ENCODE results near the gene LRRC14B.
"Not testable (repeated sequence)": the region's sequence is repeated elsewhere in the genome, so short reads cannot be mapped to it uniquely, and the experiment has no call there.

LRRC14B gene

DNA sequence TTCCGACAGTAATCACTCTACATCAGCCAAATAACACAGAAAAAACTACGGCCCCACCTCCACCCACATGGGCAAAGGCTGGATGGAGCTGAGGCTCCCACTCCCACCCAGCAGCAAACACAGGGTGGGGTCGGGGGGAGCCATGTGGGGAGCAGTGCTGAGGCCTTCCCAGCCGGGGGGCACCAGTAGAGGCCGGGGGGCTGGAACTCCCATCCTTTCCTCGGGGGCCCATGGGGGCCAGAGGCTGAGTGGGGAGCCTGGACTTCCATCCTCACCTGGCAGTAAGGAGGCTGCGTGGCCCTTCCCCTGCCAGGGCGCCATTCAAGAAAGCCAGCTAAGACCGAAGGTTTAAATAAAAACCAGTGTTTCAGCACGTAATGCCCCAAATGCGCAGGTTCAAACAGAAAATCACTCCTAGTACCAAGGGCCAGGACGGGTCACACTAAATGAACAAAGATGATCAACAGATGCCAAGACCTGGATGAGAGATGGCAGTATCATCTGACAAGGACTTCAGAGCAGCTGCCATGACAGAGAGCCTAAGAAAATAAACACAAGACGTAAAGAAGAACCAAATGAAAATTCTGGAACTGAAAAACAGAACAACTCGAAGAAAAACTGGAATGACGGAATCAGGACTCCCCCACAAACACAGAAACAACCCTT is 17.3 kb downstream of the LRRC14B start:
- DNase-seq = no peak

DNA sequence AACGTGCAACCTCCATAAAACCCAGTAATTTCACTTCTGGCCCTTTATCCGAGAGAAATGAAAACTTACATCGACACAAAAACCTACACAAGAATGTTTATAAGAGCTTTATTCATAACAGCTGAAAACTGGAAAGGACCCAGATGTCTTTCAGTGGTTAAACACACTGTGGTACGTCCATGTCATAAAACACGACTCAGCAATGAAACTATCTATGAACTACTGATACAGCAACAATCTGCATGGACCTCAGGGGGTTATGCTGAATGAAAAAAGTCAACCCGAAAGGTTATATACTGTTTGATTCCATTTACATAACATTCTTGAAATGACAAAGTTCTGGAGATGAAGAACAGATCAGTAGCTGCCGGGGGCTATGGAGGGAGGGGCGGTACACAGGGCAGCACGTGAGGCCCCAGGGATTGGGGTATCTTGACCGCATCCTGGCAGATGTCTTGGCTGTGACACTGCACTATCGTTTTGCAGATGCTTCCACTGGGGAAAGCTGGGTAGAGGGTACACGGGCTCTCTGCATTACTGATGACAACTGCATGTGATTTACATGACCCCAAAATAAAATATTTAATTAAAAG is 22.6 kb downstream of the LRRC14B start:
- DNase-seq = no peak

DNA sequence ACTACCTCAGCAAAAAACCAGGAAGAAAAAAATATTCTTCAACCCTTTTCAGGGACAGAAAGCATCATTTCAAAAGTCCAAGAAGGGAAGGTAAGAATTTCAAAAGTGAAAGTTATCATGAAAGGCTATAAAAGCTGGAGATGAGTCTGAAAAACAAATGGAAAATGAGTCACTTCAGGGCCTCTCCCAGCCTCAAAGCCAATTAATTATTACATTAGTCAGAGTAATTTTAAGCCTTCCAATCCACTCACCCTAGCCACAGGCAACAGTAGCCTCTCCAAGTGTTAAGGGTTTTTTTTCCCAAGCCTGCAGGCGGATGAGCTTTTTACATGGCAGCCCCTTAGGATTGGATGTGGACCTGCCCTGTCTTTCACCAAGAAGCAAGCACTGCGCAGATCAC is 24.0 kb downstream of the LRRC14B start:
- DNase-seq = not testable (repeated sequence)

DNA sequence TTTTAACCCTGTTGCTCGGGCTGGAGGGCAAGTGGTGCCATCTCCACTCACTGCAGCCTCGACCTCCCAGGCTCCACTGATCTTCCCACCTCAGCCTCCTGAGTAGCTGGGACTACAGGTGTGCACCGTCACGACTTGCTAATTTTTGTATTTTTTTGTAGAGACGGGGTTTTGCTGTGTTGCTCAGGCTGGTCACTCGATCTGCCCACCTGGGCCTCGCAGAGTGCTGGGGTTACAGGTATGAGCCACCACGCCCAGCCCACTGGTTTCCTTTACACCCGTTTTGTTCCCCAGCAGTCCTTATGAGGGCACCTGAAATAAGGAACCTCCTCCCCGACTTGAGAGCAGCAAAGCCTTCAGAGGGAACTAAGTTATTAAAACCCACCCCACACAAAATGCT is 24.8 kb downstream of the LRRC14B start:
- DNase-seq = not testable (repeated sequence)

DNA sequence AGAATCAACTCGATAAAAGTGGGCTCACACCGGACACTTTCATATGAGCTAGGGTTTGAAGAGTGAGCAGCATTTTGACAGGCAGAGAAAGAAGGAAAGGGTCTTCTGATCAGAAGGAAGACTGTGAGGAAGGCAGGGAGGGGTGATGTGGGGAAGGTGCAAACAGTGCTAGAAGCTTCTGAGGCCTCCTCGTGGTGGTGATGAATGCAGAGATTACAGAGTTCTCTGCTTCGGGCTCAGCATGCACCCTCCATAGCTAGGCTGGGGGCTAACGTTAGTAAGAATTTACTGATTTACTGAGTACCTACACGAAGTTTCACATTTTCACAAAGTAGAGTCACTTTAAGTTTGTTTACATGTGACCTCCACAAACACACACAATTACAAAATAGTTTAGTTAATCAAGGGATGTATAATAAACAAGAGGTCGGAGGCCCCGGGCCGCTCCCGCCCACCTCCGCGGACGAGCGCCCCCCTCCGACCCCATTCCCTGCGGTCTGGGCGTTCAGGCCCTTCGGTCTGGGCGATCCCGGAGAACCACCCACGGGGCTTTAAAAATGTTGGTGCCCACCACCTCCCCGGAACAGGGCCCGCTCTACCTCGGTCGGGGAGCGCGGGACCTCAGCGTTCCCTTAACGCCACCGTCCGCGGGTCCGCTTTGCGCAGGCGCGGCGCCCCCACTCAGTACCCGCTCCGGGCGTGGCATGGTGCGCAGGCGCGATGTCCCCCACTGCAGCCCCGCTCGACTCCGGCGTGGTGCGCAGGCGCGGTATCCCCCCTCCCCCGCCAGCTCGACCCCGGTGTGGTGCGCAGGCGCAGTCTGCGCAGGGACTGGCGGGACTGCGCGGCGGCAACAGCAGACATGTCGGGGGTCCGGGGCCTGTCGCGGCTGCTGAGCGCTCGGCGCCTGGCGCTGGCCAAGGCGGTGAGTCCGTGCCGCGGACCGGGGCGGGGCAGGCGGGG is 26.5 kb downstream of the LRRC14B start, which contains the start of the genes CCDC127 and SDHA:
Gene CCDC127 (minus strand): TSS at position 660 of the 963 bp plus-strand sequence. CDS start 1,304 bp downstream, outside the sequence.
Gene SDHA (plus strand): TSS at position 827 of the 963 bp plus-strand sequence. CDS start 36 bp downstream, at position 863.
- DNase-seq = peak; percentile 97

DNA sequence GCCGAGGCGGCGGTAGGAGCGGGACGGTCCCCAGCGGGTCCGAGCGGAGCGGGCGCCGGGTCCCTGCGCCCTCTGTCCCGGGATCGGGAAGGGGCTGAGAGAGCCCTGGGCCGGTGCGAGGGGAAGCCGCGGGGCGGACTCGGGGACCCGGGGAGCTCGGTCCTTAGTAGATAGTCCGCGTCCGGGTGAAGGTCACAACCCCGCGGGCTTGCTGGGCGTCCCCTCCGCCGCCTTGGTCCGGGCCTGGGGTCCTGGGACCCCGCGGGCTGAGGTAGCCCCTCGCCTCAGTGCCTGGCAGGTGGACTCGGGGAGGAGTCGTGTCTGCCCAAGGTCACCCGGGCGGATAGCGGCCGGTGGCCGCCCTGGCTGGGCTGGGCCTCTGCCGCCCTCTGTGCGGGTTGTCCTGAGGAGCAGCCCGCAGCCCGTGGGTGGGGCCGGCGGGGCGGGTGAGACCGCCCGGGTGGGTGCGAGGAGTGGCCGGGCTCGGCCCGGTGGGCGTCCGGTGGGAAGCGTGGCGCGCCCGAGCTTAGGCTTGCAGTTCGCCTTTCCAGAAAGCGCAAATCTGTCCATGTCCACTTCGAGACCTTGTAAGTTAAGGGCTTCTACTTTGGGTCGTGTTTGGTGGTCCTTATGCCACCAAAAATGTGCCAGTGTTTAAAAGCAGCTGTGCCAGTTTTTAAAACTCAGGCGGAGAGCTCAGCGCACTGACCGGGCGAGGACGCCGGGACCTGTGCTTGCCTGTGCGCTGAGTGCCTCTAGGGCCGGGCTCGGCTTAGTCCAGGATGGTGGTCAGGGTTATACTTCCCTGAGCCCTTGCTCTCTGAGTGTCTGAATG is 27.4 kb downstream of the LRRC14B start:
- DNase-seq = no peak

DNA sequence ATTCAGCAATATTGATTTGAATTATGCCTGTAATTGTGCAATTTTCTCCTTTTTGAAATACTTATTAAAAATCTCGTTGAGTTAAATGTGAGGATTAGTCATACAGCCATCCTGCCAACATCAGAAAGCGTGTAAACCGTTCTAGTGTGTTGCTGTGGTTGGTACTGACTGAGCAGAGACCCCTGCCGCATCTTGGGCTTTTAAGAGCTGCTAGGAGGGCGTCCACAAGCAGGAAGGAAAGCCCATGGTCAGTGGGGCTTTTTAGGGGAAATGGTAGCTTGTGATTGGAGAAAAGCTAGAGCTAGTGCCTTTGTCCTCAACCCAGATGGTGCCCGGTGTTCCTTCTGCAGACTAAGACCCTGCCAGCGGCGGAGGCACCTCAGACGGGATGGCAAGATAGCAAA is 28.2 kb downstream of the LRRC14B start:
- DNase-seq = peak; percentile 13

DNA sequence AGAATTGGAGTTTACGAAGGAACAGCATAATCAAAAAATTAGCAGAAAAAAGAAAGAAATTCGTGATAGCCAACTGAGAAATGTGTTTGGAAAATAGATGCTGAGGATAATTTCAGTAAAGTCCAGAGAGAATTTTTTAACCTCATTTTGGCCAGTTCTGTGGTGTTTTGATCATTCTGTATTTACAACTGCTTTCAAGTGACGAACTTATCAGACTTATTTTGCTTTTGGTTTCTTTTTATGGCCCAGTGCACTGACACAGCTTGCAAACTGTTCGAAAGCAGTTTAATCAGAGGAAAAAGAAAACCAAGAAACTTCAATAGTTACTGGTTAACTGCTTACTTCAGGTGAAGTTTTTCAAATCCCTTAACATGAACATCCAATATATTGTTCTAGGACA is 28.7 kb downstream of the LRRC14B start:
- peak; percentile 35 for DNase-seq

DNA sequence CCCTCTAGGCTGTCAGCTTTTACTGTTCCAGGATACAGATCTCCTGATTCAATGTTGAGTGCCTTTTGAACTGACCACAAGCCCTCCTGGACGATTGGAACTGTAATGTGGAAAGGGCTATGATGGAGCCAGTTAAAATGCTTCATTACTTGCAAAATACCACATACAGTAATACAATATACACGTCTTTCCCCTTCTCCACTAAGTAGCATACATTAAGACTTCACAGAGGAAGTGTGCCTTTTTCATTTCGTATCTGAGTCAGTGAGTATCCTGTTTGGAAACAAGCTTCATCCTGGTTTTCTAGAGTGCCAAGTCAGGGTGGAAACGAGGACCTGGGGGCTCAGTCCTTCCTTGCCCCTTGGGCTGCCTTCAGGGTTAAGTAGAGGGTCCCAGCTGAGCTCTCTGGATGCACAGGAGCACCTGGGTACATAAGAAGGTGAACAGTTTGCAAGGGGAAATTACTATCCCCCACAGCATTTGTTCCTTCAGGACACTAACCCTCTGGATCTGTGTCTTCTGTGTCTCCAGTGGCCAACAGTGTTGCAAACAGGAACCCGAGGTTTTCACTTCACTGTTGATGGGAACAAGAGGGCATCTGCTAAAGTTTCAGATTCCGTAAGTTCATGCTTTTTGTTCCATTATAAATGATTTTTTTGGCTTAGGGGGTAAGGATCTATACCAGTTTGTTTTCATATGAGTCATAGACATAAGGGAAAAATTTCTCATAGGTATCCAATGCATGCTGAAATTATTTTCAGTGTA is 31.8 kb downstream of the LRRC14B start:
- DNase-seq = not testable (repeated sequence)

DNA sequence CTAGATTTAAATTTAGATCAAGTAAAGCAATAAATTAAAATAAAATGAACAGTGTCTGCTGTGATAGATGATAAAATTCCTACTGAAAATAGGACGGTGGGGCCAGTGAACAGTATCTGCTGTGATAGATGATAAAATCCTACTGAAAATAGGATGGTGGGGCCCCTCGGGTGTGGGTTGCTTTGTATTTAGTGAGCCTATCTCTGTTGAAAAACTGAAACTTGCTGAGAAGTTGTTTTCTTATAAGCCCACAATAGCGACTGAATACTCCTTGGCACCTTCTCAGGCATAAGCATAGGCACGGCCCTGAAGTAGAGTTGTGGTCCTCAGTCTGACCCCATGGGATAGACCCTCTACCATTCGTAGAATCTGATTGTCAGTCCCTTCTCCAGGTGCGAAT is 32.5 kb downstream of the LRRC14B start:
- no peak for DNase-seq

DNA sequence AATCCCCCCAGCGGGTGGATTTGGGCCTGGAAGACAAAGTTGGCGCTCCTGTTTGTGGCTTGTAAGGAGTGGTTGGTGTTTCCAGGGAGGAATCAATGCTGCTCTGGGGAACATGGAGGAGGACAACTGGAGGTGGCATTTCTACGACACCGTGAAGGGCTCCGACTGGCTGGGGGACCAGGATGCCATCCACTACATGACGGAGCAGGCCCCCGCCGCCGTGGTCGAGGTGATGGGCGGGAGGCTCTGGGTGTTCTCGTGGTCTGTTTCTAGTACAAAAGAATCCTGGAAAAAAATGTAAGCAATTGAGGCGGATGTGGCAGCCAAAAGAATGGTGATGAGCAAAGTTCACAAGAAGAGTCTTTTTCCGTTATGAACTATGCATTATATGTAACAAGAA is 34.0 kb downstream of the LRRC14B start:
- DNase-seq = no peak

DNA sequence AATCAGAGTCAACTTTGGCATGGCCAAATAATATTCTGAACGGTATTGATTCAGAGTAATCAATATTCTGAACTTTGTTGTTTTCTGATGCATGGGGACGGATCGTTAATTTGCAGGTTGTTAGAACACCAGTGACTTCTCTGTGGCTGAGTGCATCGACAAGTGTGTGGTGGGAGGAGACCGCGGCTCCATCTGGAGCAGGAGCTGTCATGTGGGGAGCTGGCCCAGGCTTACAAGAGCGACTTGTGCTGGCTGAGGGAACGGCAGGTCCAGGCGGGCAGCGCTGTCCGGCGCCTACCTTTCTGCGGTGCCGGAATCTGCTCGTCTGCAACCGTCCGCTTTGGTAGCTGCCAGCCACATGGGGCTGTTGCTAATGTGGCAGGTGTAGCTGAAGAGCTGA is 36.1 kb downstream of the LRRC14B start:
- DNase-seq = not testable (repeated sequence)

DNA sequence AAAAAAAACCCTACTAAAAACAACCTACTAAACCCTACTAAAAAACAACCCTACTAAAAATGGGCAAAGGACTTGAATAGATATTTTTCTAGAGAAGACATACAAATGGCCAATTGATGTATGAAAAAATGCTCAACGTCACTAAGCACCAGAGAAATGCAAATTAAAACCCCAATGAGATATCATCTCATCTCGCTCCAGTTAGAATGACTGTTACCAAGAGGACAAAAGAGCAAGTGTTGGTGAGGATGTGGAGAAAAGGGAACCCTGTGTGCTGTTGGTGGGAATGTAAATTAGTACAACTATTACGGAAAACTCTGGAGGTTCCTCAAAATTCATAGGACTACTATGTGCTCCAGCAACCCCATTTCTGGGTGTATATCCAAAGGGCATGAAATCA is 37.6 kb downstream of the LRRC14B start:
- DNase-seq = no peak

DNA sequence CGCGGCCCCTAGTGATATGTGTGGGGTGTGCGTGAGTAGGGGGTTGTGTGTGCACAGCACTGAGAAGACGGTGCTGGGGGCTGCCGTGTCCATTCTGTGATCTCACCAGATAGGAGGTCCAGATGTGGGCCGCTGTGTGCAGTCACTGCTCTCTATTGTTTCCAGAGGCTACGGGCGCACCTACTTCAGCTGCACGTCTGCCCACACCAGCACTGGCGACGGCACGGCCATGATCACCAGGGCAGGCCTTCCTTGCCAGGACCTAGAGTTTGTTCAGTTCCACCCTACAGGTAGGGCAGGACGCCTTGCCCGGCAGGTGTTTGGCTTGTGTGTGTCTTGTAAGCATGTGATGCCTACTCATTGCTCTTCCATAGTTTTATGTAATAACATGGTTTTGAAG is 39.4 kb downstream of the LRRC14B start:
- no peak for DNase-seq

DNA sequence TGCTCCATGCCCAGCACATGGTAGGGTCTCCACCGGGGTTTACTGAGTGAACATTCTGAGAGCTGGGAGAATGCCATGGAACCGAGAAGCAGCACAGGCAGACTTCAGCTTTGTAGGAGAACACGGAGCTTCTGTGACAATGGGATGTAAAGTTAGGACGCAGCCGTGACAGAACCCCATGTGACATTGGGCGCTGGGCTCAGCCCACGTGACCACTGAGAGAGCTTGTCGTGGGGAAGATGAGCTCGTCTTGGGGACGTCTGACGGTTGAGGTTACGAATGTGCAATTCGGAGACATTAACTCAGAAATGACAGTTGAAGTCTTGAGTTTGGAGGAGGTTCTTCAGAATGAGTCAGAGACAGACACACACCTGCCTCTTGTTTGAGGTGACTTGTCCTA is 40.4 kb downstream of the LRRC14B start:
- DNase-seq = no peak

DNA sequence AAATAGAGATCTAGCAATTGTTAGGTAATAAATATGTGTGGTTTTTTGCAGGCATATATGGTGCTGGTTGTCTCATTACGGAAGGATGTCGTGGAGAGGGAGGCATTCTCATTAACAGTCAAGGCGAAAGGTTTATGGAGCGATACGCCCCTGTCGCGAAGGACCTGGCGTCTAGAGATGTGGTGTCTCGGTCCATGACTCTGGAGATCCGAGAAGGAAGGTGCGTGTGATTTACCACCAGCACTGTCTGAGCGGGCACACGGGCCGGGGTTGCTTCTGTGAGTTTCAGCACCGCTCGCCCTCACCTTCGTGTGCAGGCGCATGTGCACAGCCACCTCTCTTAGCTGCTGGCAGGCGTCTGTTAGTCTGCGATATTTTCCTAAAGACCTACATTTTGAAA is 42.1 kb downstream of the LRRC14B start:
- DNase-seq = not testable (repeated sequence)

DNA sequence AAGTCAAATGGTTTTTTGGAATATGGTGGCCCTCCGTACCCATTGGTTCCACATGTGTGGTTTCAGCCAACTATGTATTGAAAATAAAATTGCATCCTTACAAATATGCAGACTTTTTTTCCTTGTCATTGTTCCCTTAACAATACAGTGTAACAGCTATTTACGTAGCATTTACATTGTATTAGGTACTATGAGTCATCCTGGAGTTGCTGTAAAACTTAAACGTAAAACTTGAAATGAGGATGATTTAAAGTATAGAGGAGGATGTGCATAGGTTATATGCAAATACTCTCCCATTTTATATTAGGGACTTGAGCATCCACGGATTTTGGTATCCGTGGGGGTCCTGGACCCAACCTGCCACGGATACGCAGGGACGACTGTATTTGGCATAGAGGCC is 43.2 kb downstream of the LRRC14B start:
- no peak for DNase-seq

DNA sequence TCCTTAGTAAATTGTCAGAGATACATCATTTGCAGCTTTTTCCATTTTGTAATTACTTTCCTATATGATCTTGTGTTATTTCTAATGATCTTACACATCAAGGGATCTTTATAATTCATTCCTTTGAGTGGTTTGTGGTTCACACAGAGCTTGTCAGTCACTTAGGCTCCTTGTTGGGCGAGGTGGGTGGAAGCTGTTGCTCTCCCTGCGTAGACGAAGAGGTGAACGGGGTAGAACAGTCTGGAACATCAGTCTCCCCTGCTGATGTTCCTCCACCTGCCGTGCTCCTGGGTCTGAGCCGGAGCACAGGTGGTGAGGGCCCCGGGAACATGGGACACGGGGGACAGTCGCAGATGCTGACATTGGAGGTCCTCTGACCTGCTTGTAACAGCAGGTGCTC is 44.2 kb downstream of the LRRC14B start:
- not testable (repeated sequence) for DNase-seq

DNA sequence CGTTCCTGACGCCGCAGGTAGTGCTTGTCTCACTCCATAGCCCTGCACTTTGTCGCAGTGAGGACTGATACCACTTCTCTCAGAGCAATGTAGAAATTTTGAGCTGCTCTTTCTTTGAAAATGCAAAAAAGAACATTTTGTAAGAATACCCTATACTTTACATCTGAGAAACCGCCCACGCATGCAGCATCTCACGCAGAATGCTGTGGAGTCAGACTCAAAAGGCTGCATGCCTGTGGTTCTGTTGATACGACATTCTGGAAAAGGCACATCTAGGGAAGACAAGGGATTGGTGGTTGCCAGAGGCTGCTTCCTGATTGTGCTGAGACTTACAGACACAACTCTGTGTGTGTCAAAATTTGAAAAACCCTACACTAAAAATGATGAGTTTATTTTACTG is 46.6 kb downstream of the LRRC14B start:
- DNase-seq = not testable (repeated sequence)

DNA sequence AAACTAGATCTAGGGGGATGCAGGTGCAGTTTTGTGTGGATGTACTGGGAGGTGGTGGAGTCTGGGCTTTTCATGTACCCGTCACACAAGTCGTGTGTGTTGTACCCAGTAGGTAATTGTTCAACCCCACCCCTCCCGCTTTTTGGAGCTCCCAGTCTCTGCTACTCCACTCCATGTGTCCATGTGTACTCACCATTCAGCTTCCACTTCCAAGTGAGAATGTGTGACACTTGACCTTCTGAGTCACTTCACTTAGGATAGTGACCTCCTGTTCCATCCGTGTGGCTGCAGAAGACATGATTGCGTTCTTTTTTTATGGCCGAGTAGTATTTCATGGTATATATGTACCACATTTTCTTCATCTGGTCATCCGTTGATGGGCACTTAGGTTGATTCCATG is 49.3 kb downstream of the LRRC14B start:
- DNase-seq = not testable (repeated sequence)

DNA sequence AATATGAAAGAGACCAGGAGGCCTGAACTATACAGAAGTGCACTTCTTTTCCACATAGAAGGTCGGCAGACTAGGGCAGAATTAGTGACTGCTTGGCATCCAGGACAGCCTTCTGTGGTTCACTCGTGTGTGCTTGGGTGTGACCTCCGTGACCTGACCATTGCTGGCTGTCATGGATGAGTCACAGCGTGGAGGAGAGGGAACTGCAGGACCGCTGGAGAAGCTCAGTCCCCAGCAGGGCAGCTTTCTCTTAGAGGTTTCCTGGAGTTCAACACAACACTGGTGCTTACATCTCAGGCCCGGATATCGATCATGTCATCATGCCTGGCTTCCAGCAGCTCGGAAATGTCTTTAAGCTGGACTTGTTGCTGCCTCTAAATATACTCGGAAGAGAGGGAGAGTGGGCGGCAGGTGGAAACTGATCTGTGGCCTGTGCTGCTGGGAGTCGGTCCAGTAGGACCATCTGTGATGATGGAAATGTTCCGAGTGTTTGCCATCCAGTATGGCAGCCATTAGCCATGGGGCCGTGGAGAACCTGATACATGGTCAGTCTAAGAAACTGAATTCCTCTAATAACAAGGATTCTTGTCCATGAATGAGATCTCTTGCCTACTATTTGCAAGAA is 49.9 kb downstream of the LRRC14B start:
- DNase-seq = not testable (repeated sequence)
